ENCODE results near the gene ATP6V0B. TPM values are rescaled to one million over a fixed set of nuclear protein-coding genes. Genes with fewer than 3 reads are reported as not detected.

ATP6V0B gene
- total and polyA plus RNA-seq, 2 of the 13 experiments (the other 11 are each of a cell fraction or from before 2014, with no cell fraction given) = 157 to 161 TPM

GRCh38 chr1:43931711-43932660 is 42.8 kb upstream of the ATP6V0B start:
- ATAC-seq (no peak), FAIRE-seq (no peak), DNase-seq (ENCODE audit: low spot score) (no peak)
- 0 out of 2 replicates have a peak, but pooled peaks cover 2% of the 10 kb centered on the region for H4K20me1 ChIP-seq (ENCODE audit: insufficient read depth, low read length)
- POLR2A ChIA-PET = no interaction called here
- intact Hi-C loops (cut with micrococcal nuclease; ENCODE audit: unreplicated experiment) = loop anchor here (10.0 kb wide), 1 partner anchor 103 kb away; the partner anchor contains the start of gene SLC6A9
- BruUV-seq (replicated peaks) = no TSS peak
- CTCF ChIA-PET (ENCODE audit: low intra/inter-chr PET ratio, low total read pairs) = no interaction called here
- H3K36me3 ChIP-seq (replicated peaks in 1 of 2; ENCODE audit: control insufficient read depth in 1 of 2, insufficient read depth in 2 of 2, low read length in 2 of 2) = no peaks in the 10 kb centered on the region; a peak in 1 of 5 replicates
- peaks cover 34% of the 10 kb centered on the region for H3K4me1 ChIP-seq (ENCODE audit: insufficient read depth, low read length)
- no peak overlapping the region for H3K9ac ChIP-seq (ENCODE audit: insufficient read depth, low read depth, low read length)
- no peak overlapping the region for H3K4me2 ChIP-seq (ENCODE audit: low read depth, low read length)
- H3K27me3 ChIP-seq (ENCODE audit: control insufficient read depth in 1 of 2, insufficient read depth in 2 of 2, low read length in 2 of 2) = no peaks in the 10 kb centered on the region
- H3K79me2 ChIP-seq (ENCODE audit: insufficient read depth, low read length) = no peaks in the 10 kb centered on the region
- in situ Hi-C loops (cut with HindIII; ENCODE audit: extremely low pct_ligation_motif_present, low pct_unique_long_range_greater_than_20kb) = loop anchor here (5.0 kb wide), 2 partner anchors 175 to 405 kb away; no protein-coding TSS in a partner anchor
- no peak overlapping the region for H3K4me3 ChIP-seq (replicated peaks in 1 of 3; ENCODE audit: insufficient read depth in 1 of 3, low read depth in 2 of 3, low read length in 3 of 3)
- 83% methylated on average over 9 of the region's 13 CpGs for WGBS (ENCODE audit: low lambda C conversion rate)
- H3K27ac ChIP-seq (ENCODE audit: extremely low read length, insufficient read depth, low read length) = no peak overlapping the region
- H2AFZ ChIP-seq (ENCODE audit: low read length) = no peak overlapping the region
- no peaks in the 10 kb centered on the region for H3K9me3 ChIP-seq (ENCODE audit: low read length)
- TF ChIP-seq ZNF782 (CRISPR knock-in tag; IDR thresholded peaks at IDR 0.05; ENCODE audit: borderline replicate concordance) = no peak
- TF ChIP-seq, protein P1, sequence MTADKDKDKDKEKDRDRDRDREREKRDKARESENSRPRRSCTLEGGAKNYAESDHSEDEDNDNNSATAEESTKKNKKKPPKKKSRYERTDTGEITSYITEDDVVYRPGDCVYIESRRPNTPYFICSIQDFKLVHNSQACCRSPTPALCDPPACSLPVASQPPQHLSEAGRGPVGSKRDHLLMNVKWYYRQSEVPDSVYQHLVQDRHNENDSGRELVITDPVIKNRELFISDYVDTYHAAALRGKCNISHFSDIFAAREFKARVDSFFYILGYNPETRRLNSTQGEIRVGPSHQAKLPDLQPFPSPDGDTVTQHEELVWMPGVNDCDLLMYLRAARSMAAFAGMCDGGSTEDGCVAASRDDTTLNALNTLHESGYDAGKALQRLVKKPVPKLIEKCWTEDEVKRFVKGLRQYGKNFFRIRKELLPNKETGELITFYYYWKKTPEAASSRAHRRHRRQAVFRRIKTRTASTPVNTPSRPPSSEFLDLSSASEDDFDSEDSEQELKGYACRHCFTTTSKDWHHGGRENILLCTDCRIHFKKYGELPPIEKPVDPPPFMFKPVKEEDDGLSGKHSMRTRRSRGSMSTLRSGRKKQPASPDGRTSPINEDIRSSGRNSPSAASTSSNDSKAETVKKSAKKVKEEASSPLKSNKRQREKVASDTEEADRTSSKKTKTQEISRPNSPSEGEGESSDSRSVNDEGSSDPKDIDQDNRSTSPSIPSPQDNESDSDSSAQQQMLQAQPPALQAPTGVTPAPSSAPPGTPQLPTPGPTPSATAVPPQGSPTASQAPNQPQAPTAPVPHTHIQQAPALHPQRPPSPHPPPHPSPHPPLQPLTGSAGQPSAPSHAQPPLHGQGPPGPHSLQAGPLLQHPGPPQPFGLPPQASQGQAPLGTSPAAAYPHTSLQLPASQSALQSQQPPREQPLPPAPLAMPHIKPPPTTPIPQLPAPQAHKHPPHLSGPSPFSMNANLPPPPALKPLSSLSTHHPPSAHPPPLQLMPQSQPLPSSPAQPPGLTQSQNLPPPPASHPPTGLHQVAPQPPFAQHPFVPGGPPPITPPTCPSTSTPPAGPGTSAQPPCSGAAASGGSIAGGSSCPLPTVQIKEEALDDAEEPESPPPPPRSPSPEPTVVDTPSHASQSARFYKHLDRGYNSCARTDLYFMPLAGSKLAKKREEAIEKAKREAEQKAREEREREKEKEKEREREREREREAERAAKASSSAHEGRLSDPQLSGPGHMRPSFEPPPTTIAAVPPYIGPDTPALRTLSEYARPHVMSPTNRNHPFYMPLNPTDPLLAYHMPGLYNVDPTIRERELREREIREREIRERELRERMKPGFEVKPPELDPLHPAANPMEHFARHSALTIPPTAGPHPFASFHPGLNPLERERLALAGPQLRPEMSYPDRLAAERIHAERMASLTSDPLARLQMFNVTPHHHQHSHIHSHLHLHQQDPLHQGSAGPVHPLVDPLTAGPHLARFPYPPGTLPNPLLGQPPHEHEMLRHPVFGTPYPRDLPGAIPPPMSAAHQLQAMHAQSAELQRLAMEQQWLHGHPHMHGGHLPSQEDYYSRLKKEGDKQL (CRISPR knock-in tag; IDR thresholded peaks at IDR 0.05; ENCODE audit: low read depth) = no peak
- TF ChIP-seq SCMH1 (CRISPR knock-in tag; IDR thresholded peaks at IDR 0.05; ENCODE audit: borderline replicate concordance) = no peak
- no peak for TF ChIP-seq ZNF234 (CRISPR knock-in tag; conservative IDR thresholded peaks at IDR 0.05)
- TF ChIP-seq ZFP41 (CRISPR knock-in tag; IDR thresholded peaks at IDR 0.05; ENCODE audit: borderline replicate concordance) = no peak
- TF ChIP-seq CENPT (CRISPR knock-in tag; IDR thresholded peaks at IDR 0.05; ENCODE audit: low read depth) = no peak
- no peak for TF ChIP-seq KIAA2018 (CRISPR knock-in tag; IDR thresholded peaks at IDR 0.05; ENCODE audit: borderline replicate concordance)

Measured in HepG2 (cell line).